ENCODE measurements around the gene PSMB3. TPM values are rescaled to one million over a fixed set of nuclear protein-coding genes. Genes with fewer than 3 reads are reported as not detected.
A peak's percentile ranks its signal among the peaks of the same experiment; 100 is the strongest.

The PSMB3 gene
- total and polyA plus RNA-seq, 9 of the 15 experiments (the other 6 are each of a cell fraction or from before 2014, with no cell fraction given) = 460 to 2,775 (median 574) TPM

GRCh38 chr17:38751808-38752307, 683 bp upstream of the PSMB3 start (continued):
- 0 out of 2 replicates have a peak, but pooled peaks have one; percentile 28 for TF ChIP-seq ZKSCAN1 (IDR thresholded peaks at IDR 0.05; ENCODE audit: low read depth, low read length)
- 0 out of 2 replicates have a peak, but pooled peaks have one; percentile 14 for TF ChIP-seq MIER1 (IDR thresholded peaks at IDR 0.05; ENCODE audit: low read depth)
- TF ChIP-seq ZNF785 (CRISPR knock-in tag; IDR thresholded peaks at IDR 0.05) = no peak
- 0 out of 2 replicates have a peak, but pooled peaks have one; percentile 11 for TF ChIP-seq LARP7 (IDR thresholded peaks at IDR 0.05)
- TF ChIP-seq ADNP (tag; IDR thresholded peaks at IDR 0.05) = peak; percentile 84
- TF ChIP-seq CBFA2T3 (IDR thresholded peaks at IDR 0.05) = no peak
- TF ChIP-seq HNRNPLL (IDR thresholded peaks at IDR 0.05; ENCODE audit: low read depth, low read length, poor library complexity, severe bottlenecking) = peak; percentile 79
- no peak; the same call in 1 of the 2 replicates for TF ChIP-seq ARID1B (IDR thresholded peaks at IDR 0.05)
- TF ChIP-seq, protein P1, sequence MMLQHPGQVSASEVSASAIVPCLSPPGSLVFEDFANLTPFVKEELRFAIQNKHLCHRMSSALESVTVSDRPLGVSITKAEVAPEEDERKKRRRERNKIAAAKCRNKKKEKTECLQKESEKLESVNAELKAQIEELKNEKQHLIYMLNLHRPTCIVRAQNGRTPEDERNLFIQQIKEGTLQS (IDR thresholded peaks at IDR 0.05) = 0 out of 2 replicates have a peak, but pooled peaks have one; percentile 24
- TF ChIP-seq, protein P1 (CRISPR knock-in tag; conservative IDR thresholded peaks at IDR 0.05) = no peak
- TF ChIP-seq ZFP36 (IDR thresholded peaks at IDR 0.05; ENCODE audit: low read depth, low read length, partially characterized antibody) = peak; percentile 4
- TF ChIP-seq NBN (IDR thresholded peaks at IDR 0.05; ENCODE audit: low read depth) = 0 out of 2 replicates have a peak, but pooled peaks have one; percentile 23
- peak; percentile 24; the same call in 1 of the 2 replicates for TF ChIP-seq HBP1 (CRISPR knock-in tag; IDR thresholded peaks at IDR 0.05)
- 0 out of 2 replicates have a peak, but pooled peaks have one; percentile 18 for TF ChIP-seq ZNF12 (CRISPR knock-in tag; IDR thresholded peaks at IDR 0.05)
- peak; percentile 41; the same call in 1 of the 2 replicates for TF ChIP-seq ZKSCAN8 (CRISPR knock-in tag; IDR thresholded peaks at IDR 0.05)
- peak; percentile 82 for TF ChIP-seq BDP1 (IDR thresholded peaks at IDR 0.05; ENCODE audit: insufficient read depth, insufficient read length)
- TF ChIP-seq, protein P2, sequence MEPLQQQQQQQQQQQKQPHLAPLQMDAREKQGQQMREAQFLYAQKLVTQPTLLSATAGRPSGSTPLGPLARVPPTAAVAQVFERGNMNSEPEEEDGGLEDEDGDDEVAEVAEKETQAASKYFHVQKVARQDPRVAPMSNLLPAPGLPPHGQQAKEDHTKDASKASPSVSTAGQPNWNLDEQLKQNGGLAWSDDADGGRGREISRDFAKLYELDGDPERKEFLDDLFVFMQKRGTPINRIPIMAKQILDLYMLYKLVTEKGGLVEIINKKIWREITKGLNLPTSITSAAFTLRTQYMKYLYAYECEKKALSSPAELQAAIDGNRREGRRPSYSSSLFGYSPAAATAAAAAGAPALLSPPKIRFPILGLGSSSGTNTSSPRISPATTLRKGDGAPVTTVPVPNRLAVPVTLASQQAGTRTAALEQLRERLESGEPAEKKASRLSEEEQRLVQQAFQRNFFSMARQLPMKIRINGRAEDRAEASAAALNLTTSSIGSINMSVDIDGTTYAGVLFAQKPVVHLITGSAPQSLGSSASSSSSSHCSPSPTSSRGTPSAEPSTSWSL (CRISPR knock-in tag; IDR thresholded peaks at IDR 0.05; ENCODE audit: borderline replicate concordance) = no peak

Measured in K562 (cell line).